GM18951 (cell line): ENCODE data around the gene LIMK1.
"Not testable (repeated sequence)": the region's sequence is repeated elsewhere in the genome, so short reads cannot be mapped to it uniquely, and the experiment has no call there.

Source experiments
- POLR2A ChIP-seq: IDR thresholded peaks from 4 replicates; pipeline ENCODE4 v1.6.1; 2011; ENCODE audit warnings: mild to moderate bottlenecking; ENCODE audit not compliant: insufficient read length, insufficient read depth; ENCODE audit errors: extremely low read depth
- in situ Hi-C: fragments of 300-500 bp; cut with MboI; formaldehyde crosslinking; loops from one replicate; pipeline ENCODE4 v1.12.0; 2022; ENCODE audit warnings: low sequenced_read_pairs, mixed read lengths, inconsistent platforms; ENCODE audit not compliant: unreplicated experiment

LIMK1 gene

DNA sequence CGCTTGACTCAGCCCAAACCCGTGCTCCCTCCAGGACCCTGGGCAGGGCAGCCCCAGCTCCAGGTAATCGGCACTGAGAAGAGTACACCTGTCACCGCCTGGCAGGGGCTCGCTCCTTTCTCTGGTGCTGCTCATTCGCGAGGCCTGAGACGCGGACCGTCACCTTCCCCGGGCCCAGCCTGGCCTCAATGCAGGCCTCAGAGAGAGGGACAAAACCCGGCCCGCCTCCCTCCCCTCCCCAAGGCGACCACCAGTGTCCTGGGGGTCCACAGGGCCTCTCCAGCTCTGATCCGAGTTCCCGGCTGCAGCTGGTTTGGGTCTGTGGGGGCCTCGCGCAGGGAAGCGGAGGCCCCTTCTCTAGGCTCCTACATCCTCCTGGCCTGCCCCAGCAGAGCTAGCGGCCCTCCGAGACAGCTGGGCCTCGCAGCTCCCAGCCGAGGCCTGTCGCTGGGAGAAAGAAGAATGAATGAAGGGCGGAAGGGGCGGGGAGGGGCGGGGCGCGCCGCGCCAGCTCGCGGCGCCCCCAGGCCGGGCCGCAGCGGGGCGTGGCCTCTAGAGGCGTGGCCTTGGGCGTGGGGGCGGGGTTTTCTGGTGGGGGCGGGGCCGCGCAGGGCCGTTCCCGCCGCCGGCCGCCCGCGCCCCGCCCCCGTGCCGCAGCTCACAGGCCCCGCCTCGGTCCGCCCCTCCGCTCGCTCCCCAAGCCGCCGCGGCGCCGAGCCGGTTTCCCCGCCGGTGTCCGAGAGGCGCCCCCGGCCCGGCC lies at the start of gene LIMK1:
LIMK1 (plus strand) TSS at position 688 of the 760 bp plus-strand sequence. CDS start 187 bp downstream, outside the sequence.
- TF ChIP-seq POLR2A, result peak; percentile 73
- in situ Hi-C loops, result no loop called here

DNA sequence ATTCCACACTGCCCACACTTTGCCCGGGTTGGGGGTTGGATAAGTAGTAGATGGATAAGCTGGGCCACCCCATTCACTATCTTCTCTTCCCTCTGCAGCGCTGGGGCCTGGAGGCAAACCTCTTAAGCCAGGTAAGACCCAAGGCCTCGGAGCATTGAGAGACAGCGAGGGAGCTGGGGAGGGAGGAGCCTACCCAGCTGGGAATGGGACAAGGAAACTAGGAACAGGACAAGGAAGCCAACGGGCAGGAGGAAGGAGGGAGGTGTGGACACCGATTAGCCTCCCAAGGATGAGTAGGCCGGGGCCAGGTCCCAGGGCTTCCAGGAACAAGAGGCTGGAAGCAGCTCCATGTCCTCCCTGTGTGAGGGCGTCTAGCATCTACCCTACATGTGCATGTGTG lies 46.0 kb upstream of the LIMK1 start:
- in situ Hi-C loops, result loop anchor here (10.0 kb wide), 1 partner anchor 173 kb away; the partner anchor contains the start of gene TMEM270
- TF ChIP-seq POLR2A, result no peak

DNA sequence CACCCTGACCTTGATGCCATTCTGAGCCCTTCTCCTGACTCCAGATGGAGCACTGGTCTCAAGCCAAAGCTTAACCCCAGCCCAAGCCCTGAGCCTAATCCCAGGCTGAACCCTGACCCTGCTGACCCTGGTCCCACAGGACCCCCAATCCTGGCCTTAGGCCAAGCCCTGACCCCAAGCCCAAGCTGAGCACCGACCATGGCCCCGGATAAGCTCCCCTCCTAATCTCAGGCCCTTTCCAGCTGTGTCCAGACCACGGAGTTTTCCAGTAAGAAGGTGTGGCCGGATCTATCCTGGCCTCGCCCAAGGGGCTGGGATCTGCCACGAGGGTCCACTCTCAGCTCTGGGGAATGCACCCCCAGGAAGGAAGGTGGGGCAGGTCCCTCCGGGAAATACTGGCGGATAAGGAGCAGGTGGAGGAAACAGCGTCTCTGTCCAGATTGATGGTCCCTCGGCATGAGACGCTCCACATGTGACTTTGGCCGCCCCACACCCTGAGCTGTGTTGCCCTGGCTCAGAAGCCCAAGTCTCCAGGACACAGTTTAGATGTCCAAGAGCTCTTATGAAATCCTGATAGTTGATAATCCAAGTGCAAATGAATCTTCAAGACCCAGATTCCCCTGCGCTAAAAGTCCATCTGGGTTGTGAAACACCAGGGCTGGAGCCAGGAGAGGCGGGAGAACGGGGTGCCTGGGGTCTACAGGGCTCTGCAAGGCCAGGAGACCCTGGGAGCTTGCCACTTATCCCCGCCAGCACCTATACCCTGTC lies 45.2 kb upstream of the LIMK1 start:
- TF ChIP-seq POLR2A, result no peak
- in situ Hi-C loops, result loop anchor here (10.0 kb wide), 1 partner anchor 174 kb away; the partner anchor contains the start of gene TMEM270

GRCh38 chr7:74039337-74039736 lies 44.3 kb upstream of the LIMK1 start:
- TF ChIP-seq POLR2A, result no peak

GRCh38 chr7:74040101-74040790 lies 43.4 kb upstream of the LIMK1 start:
- in situ Hi-C loops, result no loop called here
- TF ChIP-seq POLR2A, result no peak

More at GRCh38 chr7:74039337-74039736, 44.3 kb upstream of the LIMK1 start:
- in situ Hi-C loops, result loop anchor here (10.0 kb wide), 1 partner anchor 175 kb away; the partner anchor contains the start of gene TMEM270

- TF ChIP-seq POLR2A, result no peak
- in situ Hi-C loops, result no loop called here
Observed at GRCh38 chr7:74040791-74041520, 42.6 kb upstream of the LIMK1 start.

- no peak for TF ChIP-seq POLR2A
- in situ Hi-C loops, result no loop called here
Observed at GRCh38 chr7:74042746-74043522, 40.7 kb upstream of the LIMK1 start.

GRCh38 chr7:74043523-74043951 lies 40.1 kb upstream of the LIMK1 start:
- TF ChIP-seq POLR2A, result no peak
- in situ Hi-C loops, result no loop called here

- TF ChIP-seq POLR2A, result no peak
- in situ Hi-C loops, result no loop called here
Observed at GRCh38 chr7:74044366-74045350, 38.9 kb upstream of the LIMK1 start.

- in situ Hi-C loops, result not testable (repeated sequence)
Observed at GRCh38 chr7:74046581-74046980, 37.0 kb upstream of the LIMK1 start.

DNA sequence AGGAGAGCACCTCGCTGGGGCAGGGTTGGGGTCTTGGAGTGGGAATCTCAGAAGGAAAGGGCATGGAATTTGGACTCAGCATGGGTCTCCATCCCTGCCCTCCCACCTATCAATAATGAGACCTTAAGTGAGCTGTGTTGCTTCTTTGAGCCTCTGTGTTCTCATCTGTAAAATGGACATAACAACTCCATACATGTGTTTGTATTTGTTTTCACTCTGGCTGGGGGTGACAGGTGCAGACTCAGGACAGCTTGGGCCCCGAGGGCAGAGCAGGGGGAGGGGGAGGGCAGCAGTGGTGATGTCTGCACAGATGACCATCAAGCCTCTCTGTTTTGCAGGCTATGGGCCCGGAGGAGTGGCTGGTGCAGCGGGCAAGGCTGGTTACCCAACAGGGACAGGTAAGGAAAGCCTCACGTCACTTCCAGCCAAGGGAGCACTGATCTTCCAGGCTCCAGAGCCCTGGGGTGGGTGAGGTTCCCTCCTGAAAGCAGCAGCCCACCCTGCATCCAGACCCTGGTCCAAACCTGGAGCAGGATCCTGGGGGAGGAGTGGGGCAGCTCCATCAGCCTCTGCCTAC lies 35.7 kb upstream of the LIMK1 start:
- in situ Hi-C loops, result no loop called here
- TF ChIP-seq POLR2A, result no peak
